Neuron (in vitro differentiated cells): ENCODE measurements around the gene MCF2L.

Experiments
- H2AFZ ChIP-seq: one replicate; pipeline ENCODE4 v1.6.1; 2013; ENCODE audit warnings: low read depth, mild to moderate bottlenecking, inconsistent platforms, low read length, moderate library complexity
- H3K27me3 ChIP-seq: one replicate; pipeline ENCODE4 v1.6.1; 2013; ENCODE audit warnings: low read length; ENCODE audit not compliant: insufficient read depth
- H3K36me3 ChIP-seq: one replicate; pipeline ENCODE4 v1.6.1; 2013; ENCODE audit warnings: low read length; ENCODE audit not compliant: insufficient read depth
- H3K4me1 ChIP-seq: one replicate; pipeline ENCODE4 v1.6.1; 2013; ENCODE audit warnings: low read length; ENCODE audit not compliant: insufficient read depth
- H3K4me3 ChIP-seq: 2 replicates; pipeline ENCODE4 v1.5.1; 2013; ENCODE audit warnings: mild to moderate bottlenecking, low read length, moderate library complexity
- H3K9me3 ChIP-seq: one replicate; pipeline ENCODE4 v1.6.1; 2013; ENCODE audit warnings: low read length

The MCF2L gene

GRCh38 chr13:112995395-112996191 is 26.6 kb downstream of the MCF2L start:
- Histone ChIP-seq H2AFZ (no peak overlapping the region), H3K4me3 (no peak overlapping the region), H3K36me3 (no peaks in the 10 kb centered on the region), H3K9me3 (no peaks in the 10 kb centered on the region), H3K27me3 (no peaks in the 10 kb centered on the region), H3K4me1 (peaks cover 7% of the 10 kb centered on the region)

- no peaks in the 10 kb centered on the region for H3K9me3 ChIP-seq
- no peaks in the 10 kb centered on the region for H3K27me3 ChIP-seq
- H3K4me3 ChIP-seq: no peak overlapping the region
Measured at GRCh38 chr13:112996671-112997091, 27.7 kb downstream of the MCF2L start.

DNA sequence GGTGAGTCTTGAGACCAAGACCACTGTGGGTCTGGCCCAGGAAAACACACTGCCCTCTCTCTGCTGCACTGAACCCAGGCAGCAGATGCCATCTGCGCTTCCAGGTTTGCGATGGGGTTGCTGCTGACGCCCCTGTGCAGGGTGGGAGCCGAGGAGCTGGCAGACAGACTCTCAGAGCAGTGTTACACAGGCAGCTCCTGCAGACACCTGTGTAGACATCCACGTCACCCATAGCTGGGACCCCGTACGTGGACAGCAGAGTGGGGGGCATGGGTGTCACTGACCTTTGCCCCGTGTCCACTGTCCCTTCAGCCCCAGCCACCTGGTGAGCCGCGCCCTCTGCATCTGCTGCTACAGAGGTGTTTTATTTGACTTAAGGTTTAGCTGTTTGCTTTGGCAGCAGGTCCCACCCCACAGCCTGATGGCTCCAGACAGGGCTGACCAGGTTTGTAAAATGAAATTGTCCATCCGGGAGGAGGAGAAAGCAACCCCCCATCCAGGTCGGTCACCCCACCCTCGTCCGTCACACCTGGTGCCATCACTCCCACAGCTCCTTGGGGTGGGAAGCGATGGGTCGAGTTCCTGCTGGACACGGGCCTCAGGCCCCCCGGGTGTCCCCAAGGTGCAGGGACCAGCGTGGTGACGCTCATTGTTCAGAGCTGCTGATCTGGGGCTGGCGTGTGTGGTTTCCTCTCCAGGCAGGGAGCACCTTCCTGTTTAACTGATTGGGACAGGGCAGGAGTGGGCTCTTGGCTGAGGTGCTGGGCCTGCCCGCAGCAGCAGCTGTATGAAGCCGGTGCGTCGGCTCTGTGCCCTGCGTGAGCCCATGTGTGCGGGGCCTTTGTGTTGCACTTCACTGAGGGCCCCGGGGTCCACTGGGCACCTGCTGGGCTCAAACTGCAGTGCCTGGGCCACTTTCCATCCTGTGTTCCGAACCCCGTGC is 28.4 kb downstream of the MCF2L start:
- no peaks in the 10 kb centered on the region for H3K27me3 ChIP-seq
- H3K4me1 ChIP-seq: peaks cover 21% of the 10 kb centered on the region
- H3K36me3 ChIP-seq: no peaks in the 10 kb centered on the region
- no peak overlapping the region for H3K4me3 ChIP-seq
- H2AFZ ChIP-seq: no peak overlapping the region
- no peaks in the 10 kb centered on the region for H3K9me3 ChIP-seq

More at GRCh38 chr13:112996671-112997091, 27.7 kb downstream of the MCF2L start:
- Histone ChIP-seq H3K36me3 (no peaks in the 10 kb centered on the region), H2AFZ (no peak overlapping the region), H3K4me1 (peaks cover 14% of the 10 kb centered on the region)

GRCh38 chr13:112998521-112999280 is 29.7 kb downstream of the MCF2L start:
- Histone ChIP-seq H3K4me1 (peaks cover 22% of the 10 kb centered on the region), H3K9me3 (no peaks in the 10 kb centered on the region), H2AFZ (no peak overlapping the region), H3K4me3 (no peak overlapping the region), H3K27me3 (no peaks in the 10 kb centered on the region), H3K36me3 (no peaks in the 10 kb centered on the region)

GRCh38 chr13:112999414-113000177 is 30.6 kb downstream of the MCF2L start:
- H3K4me3 ChIP-seq: no peak overlapping the region
- no peaks in the 10 kb centered on the region for H3K27me3 ChIP-seq
- H3K4me1 ChIP-seq: peaks cover 22% of the 10 kb centered on the region
- no peak overlapping the region for H2AFZ ChIP-seq
- no peaks in the 10 kb centered on the region for H3K9me3 ChIP-seq
- no peaks in the 10 kb centered on the region for H3K36me3 ChIP-seq

DNA sequence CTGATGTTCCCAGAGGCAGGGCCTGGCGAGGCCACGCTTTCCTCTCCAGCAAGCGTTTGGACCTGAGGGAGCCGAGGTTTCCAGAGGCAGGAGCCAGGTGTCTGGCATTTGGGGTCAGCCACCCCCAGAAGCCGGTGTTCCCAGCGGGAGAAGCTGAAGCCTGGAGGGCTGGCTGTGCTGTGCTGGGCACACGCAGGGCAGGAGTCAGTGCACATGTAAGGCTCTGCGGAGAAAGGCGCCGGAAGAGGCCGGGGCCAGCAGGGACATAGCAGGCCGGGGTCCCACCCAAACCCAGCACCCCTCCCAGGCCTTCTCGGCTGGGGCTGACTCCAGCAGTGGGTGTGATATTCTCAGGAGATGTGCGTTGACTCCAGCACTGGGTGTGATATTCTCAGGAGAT is 31.6 kb downstream of the MCF2L start:
- peaks cover 22% of the 10 kb centered on the region for H3K4me1 ChIP-seq
- no peak overlapping the region for H2AFZ ChIP-seq
- H3K9me3 ChIP-seq: no peaks in the 10 kb centered on the region
- H3K27me3 ChIP-seq: no peaks in the 10 kb centered on the region
- no peak overlapping the region for H3K4me3 ChIP-seq
- H3K36me3 ChIP-seq: no peaks in the 10 kb centered on the region

DNA sequence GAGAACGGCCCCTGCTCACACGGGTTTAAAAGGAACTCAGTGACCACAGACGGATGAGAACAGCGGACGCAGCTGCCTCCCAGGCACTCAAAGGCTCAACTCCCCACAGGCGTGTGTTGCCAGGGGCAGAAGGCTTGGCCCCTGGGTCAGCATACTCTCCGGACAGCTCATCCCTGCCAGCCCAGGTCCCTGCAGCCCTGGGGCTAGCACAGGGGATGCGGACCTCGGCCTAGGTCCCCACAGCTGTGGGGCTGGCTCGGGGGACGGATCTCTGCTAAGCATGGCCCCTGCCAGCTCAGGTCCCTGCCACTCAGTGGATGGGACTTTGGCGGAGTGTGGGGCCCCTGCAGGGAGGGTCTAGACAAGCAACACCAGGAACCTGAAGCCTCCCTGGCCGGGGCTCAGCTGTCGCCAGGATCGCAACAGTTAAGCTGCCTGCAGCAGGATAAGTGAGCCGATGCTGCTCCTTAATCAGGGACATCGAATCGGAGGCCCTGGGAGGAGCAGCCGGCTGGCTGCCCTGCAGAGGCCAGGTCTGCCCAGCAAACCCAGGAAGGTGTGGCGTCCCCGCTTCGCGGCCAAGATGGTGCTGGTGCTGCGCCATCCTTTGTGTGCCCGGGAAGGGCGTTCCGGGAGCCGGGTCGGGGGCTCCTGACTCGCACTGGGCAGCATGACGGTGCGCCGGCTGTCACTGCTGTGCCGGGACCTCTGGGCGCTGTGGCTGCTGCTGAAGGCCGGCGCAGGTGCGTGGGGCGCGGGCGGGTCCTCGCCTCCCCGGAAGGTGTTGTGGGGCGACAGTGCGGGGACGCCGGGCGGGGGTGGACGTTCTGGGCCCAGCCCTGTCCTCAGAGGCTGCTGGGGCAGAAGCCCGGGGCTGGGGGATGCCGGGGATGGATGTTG is 32.5 kb downstream of the MCF2L start:
- Histone ChIP-seq H3K4me3 (peak overlapping the region; percentile 43), H2AFZ (peak overlapping the region; percentile 20), H3K4me1 (peaks cover 22% of the 10 kb centered on the region), H3K36me3 (no peaks in the 10 kb centered on the region), H3K9me3 (no peaks in the 10 kb centered on the region), H3K27me3 (no peaks in the 10 kb centered on the region)

DNA sequence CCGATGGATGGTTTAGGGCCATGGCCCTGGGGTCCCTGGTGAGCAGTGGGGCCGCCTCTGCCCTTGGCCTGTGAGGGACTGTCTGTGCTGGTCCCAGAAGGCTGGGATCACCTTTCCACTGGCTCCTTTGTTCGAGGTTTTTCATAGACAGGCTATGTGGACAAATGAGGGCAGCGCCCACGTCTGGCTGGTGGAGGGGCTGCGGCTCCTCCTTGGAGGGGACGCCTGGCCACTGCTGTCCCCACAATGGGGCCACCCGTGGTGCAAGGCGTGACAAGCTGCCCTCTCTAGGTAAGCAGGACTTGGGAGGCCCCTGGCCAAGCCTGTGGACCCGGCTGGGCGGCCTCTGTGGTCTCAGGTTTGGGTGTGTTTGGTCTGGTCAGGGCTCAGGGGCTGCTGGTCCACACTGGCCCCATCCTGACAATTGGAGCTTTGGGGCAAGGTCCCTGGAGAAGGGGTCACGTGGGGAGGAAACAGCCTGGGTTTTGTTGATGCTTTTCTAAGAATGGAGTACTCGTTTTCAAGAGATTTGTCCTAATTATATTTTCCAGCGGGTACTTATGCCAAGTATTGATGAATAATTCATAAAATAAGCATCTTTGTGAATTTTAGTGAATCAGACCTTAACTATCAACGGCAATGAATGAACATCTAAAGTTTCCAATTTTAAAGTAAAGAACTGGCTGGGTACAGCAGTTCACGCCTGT is 33.3 kb downstream of the MCF2L start:
- Histone ChIP-seq H3K27me3 (no peaks in the 10 kb centered on the region), H2AFZ (peak overlapping the region; percentile 20), H3K4me3 (peak overlapping the region; percentile 43), H3K4me1 (peaks cover 22% of the 10 kb centered on the region), H3K36me3 (no peaks in the 10 kb centered on the region), H3K9me3 (peaks cover 2% of the 10 kb centered on the region)

DNA sequence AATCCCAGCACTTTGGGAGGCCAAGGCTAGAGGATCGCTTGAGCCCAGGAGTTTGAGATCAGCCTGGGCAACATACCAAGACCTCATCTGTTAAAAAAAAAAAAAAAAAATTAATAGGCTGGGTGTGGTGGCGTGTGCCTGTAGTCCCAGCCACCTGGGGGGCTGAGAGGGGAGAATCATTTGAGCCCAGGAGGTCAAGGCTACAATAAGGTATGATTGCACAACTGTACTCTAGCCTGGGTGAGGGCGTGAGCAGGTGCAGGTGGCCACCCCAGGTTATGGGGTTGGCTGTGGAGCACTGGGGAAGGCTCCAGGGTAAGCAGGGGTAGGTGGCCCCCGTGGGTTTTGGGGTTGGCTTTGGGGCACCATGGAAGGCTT is 33.9 kb downstream of the MCF2L start:
- Histone ChIP-seq H3K9me3 (peaks cover 2% of the 10 kb centered on the region), H3K27me3 (no peaks in the 10 kb centered on the region), H3K4me1 (peaks cover 22% of the 10 kb centered on the region), H3K4me3 (no peak overlapping the region), H2AFZ (no peak overlapping the region), H3K36me3 (no peaks in the 10 kb centered on the region)

DNA sequence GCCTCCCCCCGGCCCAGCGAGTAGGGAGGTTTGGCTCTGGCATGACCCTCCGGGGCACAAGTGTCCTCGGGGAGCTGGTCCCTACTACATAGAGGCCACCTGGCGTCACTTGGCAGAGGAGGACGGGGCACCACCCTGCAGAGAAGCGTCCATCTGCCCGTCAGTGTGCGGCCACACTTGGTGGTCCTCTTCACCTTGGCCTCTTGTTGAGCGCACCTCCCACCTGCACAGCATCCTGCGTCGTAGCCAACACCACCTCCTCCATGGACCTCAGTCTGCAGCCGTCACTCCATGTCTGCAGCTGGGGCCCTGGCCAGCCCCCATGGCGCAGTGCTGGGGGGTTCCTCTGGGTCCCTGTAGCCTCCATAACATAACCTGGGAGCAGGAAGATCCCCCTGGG is 35.1 kb downstream of the MCF2L start:
- H3K4me3 ChIP-seq: no peak overlapping the region
- no peaks in the 10 kb centered on the region for H3K36me3 ChIP-seq
- H3K4me1 ChIP-seq: peaks cover 22% of the 10 kb centered on the region
- H3K27me3 ChIP-seq: no peaks in the 10 kb centered on the region
- no peak overlapping the region for H2AFZ ChIP-seq
- H3K9me3 ChIP-seq: peaks cover 4% of the 10 kb centered on the region
